ENCODE measurements around the gene MIF. TPM values are rescaled to one million over a fixed set of nuclear protein-coding genes. Genes with fewer than 3 reads are reported as not detected.

MIF gene

Small RNAs within 50 kb of the gene (small RNA-seq; reads per million reads assigned to genes)
- not detected for gene RN7SL268P (ENCODE audit: insufficient read depth)
